Loucy (cell line): ENCODE data around the gene MPRIP.

ENCODE experiments used
- CTCF ChIP-seq: fragments of 200-600 bp; sonication (generic); conservative IDR thresholded peaks from 2 replicates; pipeline ENCODE4 v1.5.1; 2014; ENCODE audit warnings: mild to moderate bottlenecking, antibody characterized with exemption, low read length
- EZH2phosphoT487 ChIP-seq: fragments of 200-600 bp; IDR thresholded peaks from 2 replicates; pipeline ENCODE4 v1.6.1; 2018; ENCODE audit warnings: antibody characterized with exemption, mild to moderate bottlenecking, moderate library complexity, borderline replicate concordance

DNA sequence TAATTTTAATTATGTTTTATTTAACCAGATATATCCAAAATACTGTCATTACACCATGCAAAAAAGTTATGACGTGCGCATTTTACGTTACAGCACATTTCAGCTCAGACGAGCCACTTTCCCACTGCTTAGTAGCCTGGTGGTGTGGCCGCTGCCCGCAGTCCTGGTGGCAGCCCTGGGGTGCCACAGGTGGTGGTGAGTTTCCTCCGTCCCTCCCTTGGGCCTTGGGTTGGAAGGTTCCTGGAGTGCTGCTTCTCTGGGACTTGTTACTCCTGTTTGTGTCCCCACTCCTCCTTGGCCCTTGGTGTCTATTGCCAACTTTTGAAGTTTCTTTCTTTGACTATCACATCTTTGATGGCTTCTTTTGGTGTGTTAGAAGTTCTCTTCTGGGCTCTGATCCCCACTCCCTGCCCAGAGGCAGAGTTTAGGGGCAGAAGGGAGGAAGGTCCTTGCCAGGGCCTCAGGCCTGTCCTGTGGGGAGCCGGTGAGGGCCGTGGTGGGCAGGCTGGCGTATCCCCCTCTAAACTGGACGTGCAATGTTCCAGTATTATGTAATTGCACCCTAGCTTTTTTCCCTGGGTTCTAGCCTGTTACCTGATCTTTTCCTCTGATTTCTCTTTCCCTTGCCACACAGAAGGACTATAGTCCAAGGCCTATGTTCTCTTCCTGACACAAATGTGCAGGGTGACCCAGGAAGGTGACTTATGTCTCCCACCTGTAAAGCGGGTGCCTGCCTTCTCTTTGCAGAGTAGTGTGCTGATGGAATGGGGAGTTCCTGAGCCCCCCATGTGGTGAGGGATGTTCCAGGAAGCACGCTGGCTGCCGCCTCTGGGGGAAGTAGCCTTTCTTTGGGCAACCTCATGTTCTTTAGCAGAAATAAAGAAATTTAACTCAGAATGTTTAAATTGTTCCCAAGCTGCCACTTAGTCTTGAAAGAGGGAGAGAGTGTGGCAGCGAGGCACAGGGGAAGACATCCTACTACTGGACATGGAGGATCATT, 8.4 kb downstream of the MPRIP start:
- TF ChIP-seq CTCF (no peak), EZH2phosphoT487 (no peak)
